ENCODE results near the gene SP9. TPM values are rescaled to one million over a fixed set of nuclear protein-coding genes. Genes with fewer than 3 reads are reported as not detected.

The SP9 gene
- total RNA-seq, 1 donor = not detected

GRCh38 chr2:174328961-174329715, 5.6 kb upstream of the SP9 start:
- no peak for TF ChIP-seq CTCF (IDR thresholded peaks at IDR 0.05; ENCODE audit: insufficient read depth, low read length)
- H3K4me3 ChIP-seq (ENCODE audit: low read depth, low read length) = no peak overlapping the region
- DNase-seq (ENCODE audit: low read depth) = no peak

GRCh38 chr2:174330945-174331594, 3.7 kb upstream of the SP9 start:
- no peak overlapping the region for H3K4me3 ChIP-seq (ENCODE audit: low read depth, low read length)
- no peak for DNase-seq (ENCODE audit: low read depth)
- no peak for TF ChIP-seq CTCF (IDR thresholded peaks at IDR 0.05; ENCODE audit: insufficient read depth, low read length)

GRCh38 chr2:174331595-174332216, 3.0 kb upstream of the SP9 start:
- DNase-seq (ENCODE audit: low read depth) = no peak
- TF ChIP-seq CTCF (IDR thresholded peaks at IDR 0.05; ENCODE audit: insufficient read depth, low read length) = no peak
- no peak overlapping the region for H3K4me3 ChIP-seq (ENCODE audit: low read depth, low read length)

- no peak overlapping the region for H3K4me3 ChIP-seq (ENCODE audit: low read depth, low read length)
- no peak for DNase-seq (ENCODE audit: low read depth)
- no peak for TF ChIP-seq CTCF (IDR thresholded peaks at IDR 0.05; ENCODE audit: insufficient read depth, low read length)
These were observed 2.4 kb upstream of the SP9 start for GRCh38 chr2:174332217-174332963.

- no peak for DNase-seq (ENCODE audit: low read depth)
- no peak overlapping the region for H3K4me3 ChIP-seq (ENCODE audit: low read depth, low read length)
- no peak for TF ChIP-seq CTCF (IDR thresholded peaks at IDR 0.05; ENCODE audit: insufficient read depth, low read length)
These were observed 1.8 kb upstream of the SP9 start for GRCh38 chr2:174333017-174333371.

GRCh38 chr2:174333372-174334277, 1.1 kb upstream of the SP9 start:
- no peak for TF ChIP-seq CTCF (IDR thresholded peaks at IDR 0.05; ENCODE audit: insufficient read depth, low read length)
- H3K4me3 ChIP-seq (ENCODE audit: low read depth, low read length) = no peak overlapping the region
- no peak for DNase-seq (ENCODE audit: low read depth)

Measured in fibroblast of the aortic adventitia (primary cell).